GM12801 (cell line): ENCODE results near the gene FFAR3.

Source experiments
- CTCF ChIP-seq: IDR thresholded peaks from one replicate; pipeline ENCODE4 v1.5.1; 2011; ENCODE audit warnings: control low read depth; ENCODE audit not compliant: insufficient read length; ENCODE audit errors: extremely low read depth

FFAR3 gene

GRCh38 chr19:35313587-35313986, 44.7 kb upstream of the FFAR3 start:
- TF ChIP-seq CTCF = no peak

GRCh38 chr19:35314031-35314430, 44.2 kb upstream of the FFAR3 start:
- TF ChIP-seq CTCF = no peak

GRCh38 chr19:35314858-35315470, 43.3 kb upstream of the FFAR3 start:
- TF ChIP-seq CTCF = no peak

GRCh38 chr19:35315883-35316282, 42.4 kb upstream of the FFAR3 start:
- TF ChIP-seq CTCF = no peak

- TF ChIP-seq CTCF = no peak
Measured at GRCh38 chr19:35316560-35316959, 41.7 kb upstream of the FFAR3 start.

- TF ChIP-seq CTCF = no peak
Measured at GRCh38 chr19:35317464-35318043, 40.7 kb upstream of the FFAR3 start.

- TF ChIP-seq CTCF = no peak
Measured at GRCh38 chr19:35318679-35319448, 39.4 kb upstream of the FFAR3 start.
